ENCODE results near the gene AUH. TPM values are rescaled to one million over a fixed set of nuclear protein-coding genes. Genes with fewer than 3 reads are reported as not detected.
"Not testable (repeated sequence)": the region's sequence is repeated elsewhere in the genome, so short reads cannot be mapped to it uniquely, and the experiment has no call there.

The AUH gene
- total and polyA plus RNA-seq, 10 of the 15 experiments (the other 5 are each of a cell fraction or from before 2014, with no cell fraction given): 1.7 to 7.3 (median 4.6) TPM

GRCh38 chr9:91371894-91372293, 10.2 kb upstream of the AUH start:
- ChIA-PET RAD21 (ENCODE audit: unreplicated experiment) (no interaction called here), POLR2A (interaction anchor here (0.7 kb wide), 1 partner anchor 11 kb away, joined by 7 read pairs; no protein-coding TSS in a partner anchor), CTCF (interaction anchor here (0.9 kb wide), 1 partner anchor 356 kb away, joined by 4 read pairs; no protein-coding TSS in a partner anchor), SMC1A (ENCODE audit: uncharacterized antibody, unreplicated experiment) (no interaction called here)
- Histone ChIP-seq H3K9ac (ENCODE audit: control insufficient read depth, insufficient read depth, low read length) (no peak overlapping the region), H3K4me2 (ENCODE audit: control insufficient read depth, insufficient read depth) (no peak overlapping the region), H2AFZ (ENCODE audit: control insufficient read depth, low read depth, low read length) (no peak overlapping the region), H3K4me1 (ENCODE audit: control insufficient read depth, insufficient read depth, low read length) (no peaks in the 10 kb centered on the region), H3K36me3 (ENCODE audit: control insufficient read depth in 2 of 2, insufficient read depth in 2 of 2, low read length in 1 of 2) (no peaks in the 10 kb centered on the region), H3K4me3 (no peak overlapping the region), H4K20me1 (ENCODE audit: control insufficient read depth, insufficient read depth) (no peaks in the 10 kb centered on the region), H3K27ac (ENCODE audit: control insufficient read depth, insufficient read depth) (no peak overlapping the region), H3K27me3 (replicated peaks in 1 of 2; ENCODE audit: control insufficient read depth in 2 of 2, insufficient read depth in 2 of 2, low read length in 1 of 2) (no peaks in the 10 kb centered on the region; a peak in 2 of 4 replicates), H3K9me3 (replicated peaks; ENCODE audit: control insufficient read depth, insufficient read depth, low read length) (no peaks in the 10 kb centered on the region), H3K79me2 (ENCODE audit: control insufficient read depth, insufficient read depth, low read length) (no peaks in the 10 kb centered on the region)
- whole genome bisulfite sequencing (ENCODE audit: insufficient coverage, insufficient replicate concordance, low lambda C conversion rate, missing lambda C conversion rate): 29% methylated on average over 1 of the region's 1 CpG
- in situ Hi-C loops (cut with MboI): no loop called here
- DNase-seq (ENCODE audit: low read depth, low spot score) (no peak), ATAC-seq (no peak), FAIRE-seq (no peak)
- no TSS peak for BruUV-seq (replicated peaks)
- TF ChIP-seq HCFC1 (IDR thresholded peaks at IDR 0.05; ENCODE audit: low read length) (no peak), CHD1 (IDR thresholded peaks at IDR 0.05; ENCODE audit: low read depth, low read length) (no peak), BMI1 (IDR thresholded peaks at IDR 0.05; ENCODE audit: borderline replicate concordance) (no peak), ZBED1 (IDR thresholded peaks at IDR 0.05; ENCODE audit: borderline replicate concordance) (no peak), JUNB (IDR thresholded peaks at IDR 0.05) (no peak), WRNIP1 (IDR thresholded peaks at IDR 0.05; ENCODE audit: borderline replicate concordance, low read depth, low read length) (no peak)
- intact Hi-C loops (cut with micrococcal nuclease; ENCODE audit: unreplicated experiment): no loop called here

GRCh38 chr9:91370006-91370405, 8.3 kb upstream of the AUH start:
- in situ Hi-C loops (cut with MboI); H3K4me2 ChIP-seq (ENCODE audit: control insufficient read depth, insufficient read depth); H3K27ac ChIP-seq (ENCODE audit: control insufficient read depth, insufficient read depth); intact Hi-C loops (cut with micrococcal nuclease; ENCODE audit: unreplicated experiment); ATAC-seq; BruUV-seq (replicated peaks); CTCF ChIA-PET; H3K79me2 ChIP-seq (ENCODE audit: control insufficient read depth, insufficient read depth, low read length); H3K4me1 ChIP-seq (ENCODE audit: control insufficient read depth, insufficient read depth, low read length); FAIRE-seq; H3K27me3 ChIP-seq (replicated peaks in 1 of 2; ENCODE audit: control insufficient read depth in 2 of 2, insufficient read depth in 2 of 2, low read length in 1 of 2); H4K20me1 ChIP-seq (ENCODE audit: control insufficient read depth, insufficient read depth); H3K36me3 ChIP-seq (ENCODE audit: control insufficient read depth in 2 of 2, insufficient read depth in 2 of 2, low read length in 1 of 2); SMC1A ChIA-PET (ENCODE audit: uncharacterized antibody, unreplicated experiment); DNase-seq (ENCODE audit: low read depth, low spot score); H3K9me3 ChIP-seq (replicated peaks; ENCODE audit: control insufficient read depth, insufficient read depth, low read length); H2AFZ ChIP-seq (ENCODE audit: control insufficient read depth, low read depth, low read length); POLR2A ChIA-PET; H3K9ac ChIP-seq (ENCODE audit: control insufficient read depth, insufficient read depth, low read length); H3K4me3 ChIP-seq: not testable (repeated sequence)
- 31% methylated on average over 3 of the region's 3 CpGs for whole genome bisulfite sequencing (ENCODE audit: insufficient coverage, insufficient replicate concordance, low lambda C conversion rate, missing lambda C conversion rate)
- RAD21 ChIA-PET (ENCODE audit: unreplicated experiment): interaction anchor here (0.6 kb wide), 1 partner anchor 310 kb away, joined by 3 read pairs; no protein-coding TSS in a partner anchor
